ENCODE results near the gene ZNF200.

The ZNF200 gene

DNA sequence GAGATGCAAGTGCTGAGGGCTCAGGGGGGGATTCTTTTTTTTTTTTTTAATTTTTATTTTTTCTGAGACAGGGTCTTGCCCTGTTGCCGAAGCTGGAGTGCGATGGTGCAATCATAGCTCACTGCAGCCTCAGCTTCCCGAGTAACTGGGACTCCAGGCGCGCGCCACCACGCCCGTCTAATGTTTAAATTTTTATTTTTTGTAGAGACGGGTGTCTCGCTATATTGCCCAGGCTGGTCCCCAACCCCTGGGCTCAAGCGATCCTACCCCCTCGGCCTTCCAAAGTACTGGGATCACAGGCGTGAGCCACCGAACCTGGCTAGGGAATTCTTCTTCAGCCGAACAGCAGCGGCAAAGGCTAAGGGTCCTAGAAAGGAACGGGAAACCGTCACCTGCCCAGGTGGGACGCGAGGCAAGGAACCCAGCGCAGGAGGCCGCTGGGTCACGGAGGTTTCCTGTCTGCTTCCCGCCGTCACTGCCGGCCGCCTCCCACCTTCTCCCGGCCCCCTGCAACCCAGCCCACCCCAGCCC lies 60.3 kb downstream of the ZNF200 start:
- DNase-seq = no peak

DNA sequence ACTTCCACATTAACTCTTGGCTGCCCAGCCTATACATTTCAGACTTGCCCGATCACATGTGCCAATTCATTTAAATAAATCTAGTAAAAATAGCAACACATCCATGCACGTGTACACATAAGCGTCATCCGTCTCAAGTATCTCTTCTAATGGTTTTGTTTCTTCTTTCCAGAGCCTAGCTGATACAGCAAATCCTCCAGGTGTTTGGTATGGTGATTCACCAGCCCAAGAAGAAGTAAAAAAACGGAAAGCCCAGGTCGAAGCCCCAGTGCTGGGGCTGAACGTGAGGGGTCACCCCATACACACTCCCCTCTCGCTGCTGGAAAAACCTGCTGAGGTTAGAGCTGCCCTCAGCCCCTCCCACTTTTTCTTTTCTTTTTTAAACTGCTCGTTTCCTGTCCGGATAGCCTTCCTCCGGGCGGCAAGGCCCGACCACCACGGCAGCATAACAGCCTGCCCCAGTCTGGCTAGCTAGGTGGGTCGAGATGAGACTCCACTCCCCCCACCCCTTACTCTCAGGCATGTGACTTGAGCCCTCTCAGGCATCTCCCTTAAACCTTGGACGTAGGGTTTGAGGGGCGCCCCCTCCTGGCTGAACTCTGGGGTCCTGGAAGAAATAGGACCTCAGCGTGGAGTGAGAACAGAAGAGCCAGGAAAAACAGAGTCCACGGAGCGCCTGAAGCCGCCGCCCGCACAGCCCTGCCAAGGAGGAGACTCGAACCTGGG lies 60.9 kb downstream of the ZNF200 start:
- no peak for DNase-seq
